Neural crest cell (in vitro differentiated cells): ENCODE data around the gene WNT11. TPM values are rescaled to one million over a fixed set of nuclear protein-coding genes. Genes with fewer than 3 reads are reported as not detected.
A peak's percentile ranks its signal among the peaks of the same experiment; 100 is the strongest.

Source experiments
- DNase-seq: peaks from one replicate; pipeline ENCODE4 v3.0.0; 2021; ENCODE audit warnings: low read depth, mixed read lengths, low spot score
- H3K27ac Mint-ChIP-seq: one replicate; pipeline ENCODE4 v1.8.0; 2021; ENCODE audit warnings: mild to moderate bottlenecking, mixed read lengths; ENCODE audit not compliant: unreplicated experiment
- H3K27me3 Mint-ChIP-seq: 2 replicates; pipeline ENCODE4 v1.8.0; 2021; ENCODE audit warnings: low read depth, mild to moderate bottlenecking, mixed read lengths
- H3K36me3 Mint-ChIP-seq: 2 replicates; pipeline ENCODE4 v1.8.0; 2021; ENCODE audit warnings: low read depth, mild to moderate bottlenecking, mixed read lengths
- H3K4me1 Mint-ChIP-seq: 2 replicates; pipeline ENCODE4 v1.8.0; 2021; ENCODE audit warnings: mixed read lengths
- H3K4me3 Mint-ChIP-seq: one replicate; pipeline ENCODE4 v1.8.0; 2021; ENCODE audit warnings: mild to moderate bottlenecking, mixed read lengths
- H3K9me3 Mint-ChIP-seq: 2 replicates; pipeline ENCODE4 v1.8.0; 2021; ENCODE audit warnings: mixed read lengths
- CTCF ChIP-seq: fragments of 200-600 bp; sonication (generic); conservative IDR thresholded peaks from 2 replicates; pipeline ENCODE4 v1.5.0; 2021; ENCODE audit warnings: antibody characterized with exemption, mild to moderate bottlenecking
- total RNA-seq: library from RNA; stranded (reverse); gene quantifications from 2 replicates; pipeline ENCODE4 v1.2.1, GENCODE V29; 2021

WNT11 gene
- total RNA-seq, 1 donor from 2014 or later: 0.19 TPM

GRCh38 chr11:76185511-76185910, 20.8 kb downstream of the WNT11 start:
- no peaks in the 10 kb centered on the region for H3K36me3 Mint-ChIP-seq
- no peak overlapping the region for H3K27ac Mint-ChIP-seq
- no peaks in the 10 kb centered on the region for H3K9me3 Mint-ChIP-seq
- H3K4me1 Mint-ChIP-seq: peaks cover 31% of the 10 kb centered on the region
- DNase-seq: no peak
- H3K4me3 Mint-ChIP-seq: peak overlapping the region; percentile 25
- H3K27me3 Mint-ChIP-seq: no peaks in the 10 kb centered on the region
- TF ChIP-seq CTCF: no peak

- Mint-ChIP-seq H3K27me3 (no peaks in the 10 kb centered on the region), H3K9me3 (no peaks in the 10 kb centered on the region), H3K4me1 (peaks cover 31% of the 10 kb centered on the region), H3K4me3 (peak overlapping the region; percentile 31), H3K36me3 (no peaks in the 10 kb centered on the region), H3K27ac (no peak overlapping the region)
- no peak for TF ChIP-seq CTCF
- DNase-seq: no peak
Measured at GRCh38 chr11:76184551-76184993, 21.7 kb downstream of the WNT11 start.

GRCh38 chr11:76181371-76181770, 24.9 kb downstream of the WNT11 start:
- Mint-ChIP-seq H3K27me3 (no peaks in the 10 kb centered on the region), H3K4me1 (peaks cover 18% of the 10 kb centered on the region), H3K36me3 (no peaks in the 10 kb centered on the region), H3K4me3 (no peak overlapping the region), H3K9me3 (no peaks in the 10 kb centered on the region), H3K27ac (no peak overlapping the region)
- no peak for DNase-seq
- no peak for TF ChIP-seq CTCF

GRCh38 chr11:76179147-76179546, 27.2 kb downstream of the WNT11 start:
- DNase-seq: no peak
- H3K27ac Mint-ChIP-seq: no peak overlapping the region
- H3K36me3 Mint-ChIP-seq: no peaks in the 10 kb centered on the region
- peaks cover under 1% of the 10 kb centered on the region for H3K4me1 Mint-ChIP-seq
- H3K4me3 Mint-ChIP-seq: no peak overlapping the region
- TF ChIP-seq CTCF: no peak
- H3K27me3 Mint-ChIP-seq: no peaks in the 10 kb centered on the region
- no peaks in the 10 kb centered on the region for H3K9me3 Mint-ChIP-seq

GRCh38 chr11:76177250-76177686, 29.0 kb downstream of the WNT11 start:
- no peak overlapping the region for H3K4me3 Mint-ChIP-seq
- TF ChIP-seq CTCF: no peak
- no peak overlapping the region for H3K27ac Mint-ChIP-seq
- H3K36me3 Mint-ChIP-seq: no peaks in the 10 kb centered on the region
- no peaks in the 10 kb centered on the region for H3K9me3 Mint-ChIP-seq
- DNase-seq: no peak
- H3K4me1 Mint-ChIP-seq: no peaks in the 10 kb centered on the region
- no peaks in the 10 kb centered on the region for H3K27me3 Mint-ChIP-seq

- no peak overlapping the region for H3K4me3 Mint-ChIP-seq
- H3K27me3 Mint-ChIP-seq: no peaks in the 10 kb centered on the region
- TF ChIP-seq CTCF: no peak
- no peaks in the 10 kb centered on the region for H3K36me3 Mint-ChIP-seq
- no peak overlapping the region for H3K27ac Mint-ChIP-seq
- no peaks in the 10 kb centered on the region for H3K4me1 Mint-ChIP-seq
- no peak for DNase-seq
- H3K9me3 Mint-ChIP-seq: no peaks in the 10 kb centered on the region
Measured at GRCh38 chr11:76176463-76176862, 29.8 kb downstream of the WNT11 start.
